Mammary epithelial cell (primary cell): Measurements from ENCODE around the gene ARID1B.

Experiments
- CTCF ChIP-seq, 2 donors: IDR thresholded peaks in 1 of 2; conservative IDR thresholded peaks in 1 of 2; 2 replicates each; pipeline ENCODE4 v1.5.1; 2011 to 2012; ENCODE audit warnings: inconsistent platforms in 2 of 2, low read length in 2 of 2, mild to moderate bottlenecking in 2 of 2, control low read depth in 1 of 2, low read depth in 1 of 2; ENCODE audit not compliant: insufficient read depth in 1 of 2; ENCODE audit errors: extremely low read depth in 1 of 2
- EZH2 ChIP-seq: IDR thresholded peaks from 2 replicates; pipeline ENCODE4 v1.6.1; 2012; ENCODE audit warnings: low read length, inconsistent platforms, borderline replicate concordance

- TF ChIP-seq CTCF (conservative IDR thresholded peaks at IDR 0.05 in 1 of 2, IDR thresholded peaks at IDR 0.05 in 1 of 2; ENCODE audit: extremely low read depth in 1 of 2, insufficient read depth in 1 of 2, low read depth in 1 of 2, low read length in 2 of 2) (no peak), EZH2 (no peak)
Observed at GRCh38 chr6:156942266-156942665, 165.1 kb downstream of the ARID1B start.
